Right lobe of liver (tissue), 4 donors: ENCODE results near the gene MAGEB2.

Experiments
- POLR2A ChIP-seq: fragments of 450-650 bp; IDR thresholded peaks from one replicate; pipeline ENCODE4 v1.6.1; 2017; ENCODE audit warnings: antibody characterized with exemption, mild to moderate bottlenecking
- TF ChIP-seq, protein P1 (sequence below), 4 donors: fragments of 200-600 bp in 3 of 4; fragments of 450-650 bp in 1 of 4; IDR thresholded peaks; one replicate each; pipeline versions ENCODE4 v1.5.1 to v1.8.0; 2016 to 2022; ENCODE audit warnings: antibody characterized with exemption in 4 of 4, mild to moderate bottlenecking in 2 of 4
- donor health status: DM: no; HTN: no; CAD: no.
- donor health status: DM: no; HTN: no; CAD: no.
- donor health status: DM: no; HTN: yes; CAD: no.

DNA sequence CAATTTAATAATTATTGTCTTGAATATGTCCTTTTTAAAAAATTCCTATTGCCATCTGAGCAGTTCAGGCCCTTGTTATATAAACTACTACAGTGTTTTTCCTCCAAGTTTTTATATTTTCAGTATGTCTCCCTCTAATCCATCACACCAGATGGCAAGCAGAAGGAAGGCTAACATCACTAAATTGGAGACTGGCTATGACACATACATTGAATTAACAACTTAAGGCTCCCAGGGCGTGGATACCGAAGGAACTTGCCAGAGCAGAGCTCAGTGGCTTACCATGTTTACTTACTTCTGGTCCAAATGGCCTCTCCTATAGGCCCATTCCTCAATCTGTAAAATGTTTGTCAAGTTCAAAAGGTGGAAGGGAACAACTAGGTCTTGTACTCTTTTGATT, 44.6 kb downstream of the MAGEB2 start:
- TF ChIP-seq, protein P1, sequence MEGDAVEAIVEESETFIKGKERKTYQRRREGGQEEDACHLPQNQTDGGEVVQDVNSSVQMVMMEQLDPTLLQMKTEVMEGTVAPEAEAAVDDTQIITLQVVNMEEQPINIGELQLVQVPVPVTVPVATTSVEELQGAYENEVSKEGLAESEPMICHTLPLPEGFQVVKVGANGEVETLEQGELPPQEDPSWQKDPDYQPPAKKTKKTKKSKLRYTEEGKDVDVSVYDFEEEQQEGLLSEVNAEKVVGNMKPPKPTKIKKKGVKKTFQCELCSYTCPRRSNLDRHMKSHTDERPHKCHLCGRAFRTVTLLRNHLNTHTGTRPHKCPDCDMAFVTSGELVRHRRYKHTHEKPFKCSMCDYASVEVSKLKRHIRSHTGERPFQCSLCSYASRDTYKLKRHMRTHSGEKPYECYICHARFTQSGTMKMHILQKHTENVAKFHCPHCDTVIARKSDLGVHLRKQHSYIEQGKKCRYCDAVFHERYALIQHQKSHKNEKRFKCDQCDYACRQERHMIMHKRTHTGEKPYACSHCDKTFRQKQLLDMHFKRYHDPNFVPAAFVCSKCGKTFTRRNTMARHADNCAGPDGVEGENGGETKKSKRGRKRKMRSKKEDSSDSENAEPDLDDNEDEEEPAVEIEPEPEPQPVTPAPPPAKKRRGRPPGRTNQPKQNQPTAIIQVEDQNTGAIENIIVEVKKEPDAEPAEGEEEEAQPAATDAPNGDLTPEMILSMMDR (IDR thresholded peaks at IDR 0.05): no peak
- TF ChIP-seq POLR2A: no peak
